K562 (cell line): Measurements from ENCODE around the gene TULP1. TPM values are rescaled to one million over a fixed set of nuclear protein-coding genes. Genes with fewer than 3 reads are reported as not detected.

Experiments
- ADNP ChIP-seq: fragments of 200-800 bp; sonication (Bioruptor generic); IDR thresholded peaks from 2 replicates; pipeline ENCODE4 v1.6.1; 2016; ENCODE audit warnings: missing genetic modification characterization, missing compliant biosample characterization
- BCOR ChIP-seq: fragments of 450-650 bp; IDR thresholded peaks from 2 replicates; pipeline ENCODE4 v1.6.1; 2016
- CCNT2 ChIP-seq: IDR thresholded peaks from 2 replicates; pipeline ENCODE4 v1.6.1; 2011; ENCODE audit warnings: borderline replicate concordance, low read depth, mild to moderate bottlenecking, moderate library complexity, mixed read lengths, low read length; ENCODE audit not compliant: insufficient read length; ENCODE audit errors: extremely low read depth
- CSDE1 ChIP-seq, 2 experiments: fragments of 450-650 bp; IDR thresholded peaks; 2 replicates each; pipeline ENCODE4 v1.6.1; 2016; ENCODE audit warnings: mild to moderate bottlenecking in 1 of 2
- GTF2E2 ChIP-seq: fragments of 200-800 bp; sonication (Bioruptor generic); IDR thresholded peaks from 2 replicates; pipeline ENCODE4 v1.6.1; 2016; ENCODE audit warnings: missing genetic modification characterization, missing compliant biosample characterization
- HNRNPK ChIP-seq: fragments of 200-400 bp; formaldehyde crosslinking; IDR thresholded peaks from one replicate; pipeline ENCODE4 v1.6.1; 2018; ENCODE audit warnings: mild to moderate bottlenecking, low read depth, low read length; ENCODE audit not compliant: poor library complexity, severe bottlenecking
- IRF1 ChIP-seq: sonication (generic); formaldehyde crosslinking; IDR thresholded peaks from 2 replicates; pipeline ENCODE4 v1.8.0; 2022; ENCODE audit warnings: missing genetic modification reagents, mild to moderate bottlenecking, borderline replicate concordance
- MTF1 ChIP-seq: fragments of 250-450 bp; sonication (Bioruptor Pico); IDR thresholded peaks from 2 replicates; pipeline ENCODE4 v1.9.0; 2021; ENCODE audit warnings: moderate library complexity, mild to moderate bottlenecking, inconsistent platforms, borderline replicate concordance
- POLR2A ChIP-seq: fragments of 450-650 bp; conservative IDR thresholded peaks from 2 replicates; pipeline ENCODE4 v1.6.1; 2016
- SIX5 ChIP-seq, 2 experiments: IDR thresholded peaks; 2 replicates each; pipeline ENCODE4 v1.6.1; 2011; ENCODE audit warnings: low read length in 2 of 2, borderline replicate concordance in 1 of 2, low read depth in 1 of 2, mild to moderate bottlenecking in 1 of 2, moderate library complexity in 1 of 2; ENCODE audit not compliant: insufficient read depth in 1 of 2
- SOX6 ChIP-seq: fragments of 450-650 bp; IDR thresholded peaks from 2 replicates; pipeline ENCODE4 v1.6.1; 2014; ENCODE audit warnings: mild to moderate bottlenecking
- TAF1 ChIP-seq: IDR thresholded peaks from 2 replicates; pipeline ENCODE4 v1.6.1; 2011; ENCODE audit warnings: mild to moderate bottlenecking, low read length, moderate library complexity; ENCODE audit not compliant: insufficient read depth, control insufficient read depth, severe bottlenecking; ENCODE audit errors: extremely low read depth
- THAP12 ChIP-seq: fragments of 250-450 bp; sonication (Bioruptor Pico); IDR thresholded peaks from 2 replicates; pipeline ENCODE4 v1.9.0; 2021; ENCODE audit warnings: mild to moderate bottlenecking, inconsistent platforms
- polyA plus RNA-seq, 8 experiments: library from polyadenylated mRNA; depleted of rRNA in 4 of 8; stranded (reverse) in 5 of 8; unstranded in 3 of 8; fragments of >200 nt; fragmentation: Nextera tagmentation in 2 of 8; fragmentation: Illumina TruSeq in 1 of 8; extraction: Ambion mirVana in 2 of 8; extraction: Trizol in 1 of 8; gene quantifications; 2 replicates each; pipeline versions ENCODE4 v1.2.1 to v1.2.3, GENCODE V29; 2011 to 2014; ENCODE audit warnings: inconsistent platforms in 1 of 8, missing spikeins in 1 of 8
- total RNA-seq, 7 experiments: library from RNA; depleted of rRNA in 6 of 7; stranded (reverse); fragments of >200 nt in 6 of 7; fragmentation: Illumina TruSeq in 2 of 7; extraction: Trizol in 2 of 7; gene quantifications; 2 replicates each; pipeline versions ENCODE4 v1.2.1 to v1.2.3, GENCODE V29; 2011 to 2021; ENCODE audit warnings: low replicate concordance in 1 of 7
- TF ChIP-seq, protein P1 (sequence below): fragments of 250-450 bp; sonication (Bioruptor Pico); IDR thresholded peaks from 2 replicates; pipeline ENCODE4 v1.5.1; 2021; ENCODE audit warnings: mild to moderate bottlenecking
- TF ChIP-seq, protein P2 (sequence below), 3 experiments: fragments of 200-800 bp in 1 of 3; sonication (Bioruptor generic) in 1 of 3; sonication (generic) in 1 of 3; formaldehyde crosslinking in 1 of 3; IDR thresholded peaks; 2 replicates each; pipeline versions ENCODE4 v1.6.1 to v1.8.0; 2016 to 2022; ENCODE audit warnings: mild to moderate bottlenecking in 2 of 3, missing compliant biosample characterization in 2 of 3, missing genetic modification characterization in 2 of 3, missing genetic modification reagents in 1 of 3

TULP1 gene
- total and polyA plus RNA-seq, 9 of the 15 experiments (the other 6 are each of a cell fraction or from before 2014, with no cell fraction given): 0.06 to 0.17 (median 0.09) TPM; not detected in 6

DNA sequence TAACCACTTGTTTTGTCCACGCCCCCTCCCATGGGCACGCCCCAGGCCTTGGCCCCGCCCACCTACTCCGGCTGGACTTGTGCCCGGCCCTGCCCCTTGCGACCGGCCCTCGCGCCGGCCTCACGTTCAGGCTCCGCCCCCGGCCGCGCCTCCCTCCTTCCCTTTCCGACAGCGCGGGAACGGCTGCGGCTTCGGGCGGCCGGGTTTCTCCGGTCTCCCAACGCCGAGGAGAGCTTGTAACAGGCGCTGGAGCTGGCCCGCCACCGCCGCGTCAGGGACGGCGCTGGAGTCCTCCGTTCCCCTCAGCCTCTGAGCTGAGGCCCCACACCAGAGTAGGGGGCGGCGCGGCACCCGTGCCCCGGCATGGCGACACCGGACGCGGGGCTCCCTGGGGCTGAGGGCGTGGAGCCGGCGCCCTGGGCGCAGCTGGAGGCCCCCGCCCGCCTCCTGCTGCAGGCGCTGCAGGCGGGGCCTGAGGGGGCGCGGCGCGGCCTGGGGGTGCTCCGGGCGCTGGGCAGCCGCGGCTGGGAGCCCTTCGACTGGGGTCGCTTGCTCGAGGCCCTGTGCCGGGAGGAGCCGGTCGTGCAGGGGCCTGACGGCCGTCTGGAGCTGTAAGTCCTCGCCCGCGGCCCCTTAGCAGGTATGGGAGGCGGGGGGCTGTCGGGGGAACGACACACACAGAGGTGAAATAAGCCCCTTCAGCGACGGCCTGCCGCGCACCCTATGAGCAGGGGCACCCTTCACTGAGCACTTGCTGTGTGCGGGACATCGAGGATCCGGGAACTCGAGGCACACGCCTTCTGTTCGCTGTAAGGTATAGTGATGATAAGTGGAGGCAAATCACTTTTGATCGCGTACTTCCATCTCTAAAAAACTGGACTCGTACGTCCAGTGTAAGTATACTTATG lies 60.3 kb downstream of the TULP1 start, which contains the start of gene FANCE (continued):
- TF ChIP-seq, protein P1, sequence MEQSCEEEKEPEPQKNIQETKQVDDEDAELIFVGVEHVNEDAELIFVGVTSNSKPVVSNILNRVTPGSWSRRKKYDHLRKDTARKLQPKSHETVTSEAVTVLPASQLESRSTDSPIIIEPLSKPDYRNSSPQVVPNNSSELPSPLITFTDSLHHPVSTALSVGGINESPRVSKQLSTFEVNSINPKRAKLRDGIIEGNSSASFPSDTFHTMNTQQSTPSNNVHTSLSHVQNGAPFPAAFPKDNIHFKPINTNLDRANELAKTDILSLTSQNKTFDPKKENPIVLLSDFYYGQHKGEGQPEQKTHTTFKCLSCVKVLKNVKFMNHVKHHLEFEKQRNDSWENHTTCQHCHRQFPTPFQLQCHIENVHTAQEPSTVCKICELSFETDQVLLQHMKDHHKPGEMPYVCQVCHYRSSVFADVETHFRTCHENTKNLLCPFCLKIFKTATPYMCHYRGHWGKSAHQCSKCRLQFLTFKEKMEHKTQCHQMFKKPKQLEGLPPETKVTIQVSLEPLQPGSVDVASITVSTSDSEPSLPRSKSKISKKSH (CRISPR knock-in tag): no peak
- TF ChIP-seq CCNT2 (peak; percentile 73), CSDE1 (IDR thresholded peaks at IDR 0.05) (no peak), GTF2E2 (tag) (peak; percentile 46; the same call in 1 of the 2 replicates), TAF1 (peak; percentile 70), POLR2A (peak; percentile 92), BCOR (no peak), SIX5 (IDR thresholded peaks at IDR 0.05; ENCODE audit: borderline replicate concordance in 1 of 2, insufficient read depth in 1 of 2, low read depth in 1 of 2, low read length in 2 of 2) (no peak), SOX6 (peak; percentile 21; the same call in 1 of the 2 replicates), ADNP (tag) (no peak), IRF1 (CRISPR knock-in tag) (no peak), THAP12 (CRISPR knock-in tag) (peak; percentile 57; the same call in 1 of the 2 replicates), MTF1 (CRISPR knock-in tag) (no peak), HNRNPK (peak; percentile 21)
- TF ChIP-seq, protein P2, sequence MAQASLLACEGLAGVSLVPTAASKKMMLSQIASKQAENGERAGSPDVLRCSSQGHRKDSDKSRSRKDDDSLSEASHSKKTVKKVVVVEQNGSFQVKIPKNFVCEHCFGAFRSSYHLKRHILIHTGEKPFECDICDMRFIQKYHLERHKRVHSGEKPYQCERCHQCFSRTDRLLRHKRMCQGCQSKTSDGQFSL (CRISPR knock-in tag; IDR thresholded peaks at IDR 0.05): no peak
- TF ChIP-seq, protein P2 (tag; IDR thresholded peaks at IDR 0.05): 0 out of 4 replicates have a peak, but pooled peaks of 1 of the 2 experiments have one; percentile 25
